ENCODE measurements around the gene KCNC1. TPM values are rescaled to one million over a fixed set of nuclear protein-coding genes. Genes with fewer than 3 reads are reported as not detected.

KCNC1 gene
- total RNA-seq, 1 donor from 2014 or later = 0.30 TPM

- DNase-seq = no peak
Observed at GRCh38 chr11:17738151-17738973, 3.8 kb downstream of the KCNC1 start.

GRCh38 chr11:17739945-17740338 is 5.4 kb downstream of the KCNC1 start:
- DNase-seq = no peak

GRCh38 chr11:17740649-17741235 is 6.2 kb downstream of the KCNC1 start:
- DNase-seq = no peak

- DNase-seq = no peak
Observed at GRCh38 chr11:17741487-17741886, 6.9 kb downstream of the KCNC1 start.

GRCh38 chr11:17742019-17742418 is 7.4 kb downstream of the KCNC1 start:
- no peak for DNase-seq

GRCh38 chr11:17743026-17743807 is 8.6 kb downstream of the KCNC1 start:
- DNase-seq = no peak

- DNase-seq = no peak
Observed at GRCh38 chr11:17743808-17744119, 9.2 kb downstream of the KCNC1 start.

- no peak for DNase-seq
Observed at GRCh38 chr11:17744151-17744940, 9.8 kb downstream of the KCNC1 start.

- DNase-seq = no peak
Observed at GRCh38 chr11:17745023-17745772, 10.6 kb downstream of the KCNC1 start.

GRCh38 chr11:17746096-17746495 is 11.5 kb downstream of the KCNC1 start:
- no peak for DNase-seq

- DNase-seq = no peak
Observed at GRCh38 chr11:17747131-17747955, 12.8 kb downstream of the KCNC1 start.

- DNase-seq = no peak
Observed at GRCh38 chr11:17748044-17748443, 13.5 kb downstream of the KCNC1 start.

- no peak for DNase-seq
Observed at GRCh38 chr11:17748761-17749721, 14.5 kb downstream of the KCNC1 start.

- DNase-seq = no peak
Observed at GRCh38 chr11:17750013-17750800, 15.6 kb downstream of the KCNC1 start.

- no peak for DNase-seq
Observed at GRCh38 chr11:17750801-17751165, 16.2 kb downstream of the KCNC1 start.

- no peak for DNase-seq
Observed at GRCh38 chr11:17751558-17751957, 17.0 kb downstream of the KCNC1 start.

- DNase-seq = no peak
Observed at GRCh38 chr11:17752144-17752543, 17.6 kb downstream of the KCNC1 start.

GRCh38 chr11:17753153-17753552 is 18.6 kb downstream of the KCNC1 start:
- DNase-seq = no peak

- DNase-seq = no peak
Observed at GRCh38 chr11:17753641-17754040, 19.1 kb downstream of the KCNC1 start.
